Fibroblast of skin of abdomen (primary cell): ENCODE data around the gene KDM5B.

ENCODE experiments used
- DNase-seq: peaks from one replicate; pipeline ENCODE4 v3.0.0-alpha.2; 2013

The KDM5B gene

DNA sequence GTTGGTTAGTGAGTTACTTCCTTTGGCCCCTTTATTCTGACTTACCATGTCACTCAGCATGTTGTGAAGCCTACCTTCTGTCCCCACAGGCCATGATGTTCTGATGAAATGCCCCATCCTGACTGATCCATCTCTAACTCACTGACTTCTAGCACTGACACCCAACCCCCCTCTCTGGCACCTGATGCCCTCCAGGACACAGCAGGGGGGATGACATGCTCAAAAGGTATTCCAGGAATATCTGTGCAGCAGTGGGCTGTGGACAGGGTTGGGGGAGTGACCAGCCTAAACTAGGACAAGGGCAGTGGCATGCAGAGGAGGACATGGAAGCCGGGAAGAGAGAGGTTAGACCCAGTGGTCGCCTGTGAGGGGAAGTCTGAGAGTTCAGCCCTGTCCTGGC, 123.5 kb downstream of the KDM5B start:
- DNase-seq = no peak

DNA sequence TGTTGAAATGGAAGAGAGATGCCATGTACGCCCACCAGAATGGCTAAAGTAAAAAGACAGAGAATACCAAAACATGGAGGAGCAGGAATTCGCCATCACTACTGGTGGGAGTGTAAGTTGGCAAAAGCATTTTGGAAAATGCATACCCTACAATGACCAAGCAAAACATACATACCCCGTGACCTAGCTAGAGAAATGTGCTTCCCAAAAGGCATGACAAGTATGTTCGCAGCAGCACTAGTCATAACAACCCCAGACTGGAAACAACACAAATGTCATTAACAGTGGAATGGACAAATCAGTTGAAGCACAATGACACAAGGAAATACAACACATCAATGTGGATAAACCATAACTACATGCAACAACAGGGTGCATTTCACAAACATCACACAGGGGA, 125.2 kb downstream of the KDM5B start:
- no peak for DNase-seq

DNA sequence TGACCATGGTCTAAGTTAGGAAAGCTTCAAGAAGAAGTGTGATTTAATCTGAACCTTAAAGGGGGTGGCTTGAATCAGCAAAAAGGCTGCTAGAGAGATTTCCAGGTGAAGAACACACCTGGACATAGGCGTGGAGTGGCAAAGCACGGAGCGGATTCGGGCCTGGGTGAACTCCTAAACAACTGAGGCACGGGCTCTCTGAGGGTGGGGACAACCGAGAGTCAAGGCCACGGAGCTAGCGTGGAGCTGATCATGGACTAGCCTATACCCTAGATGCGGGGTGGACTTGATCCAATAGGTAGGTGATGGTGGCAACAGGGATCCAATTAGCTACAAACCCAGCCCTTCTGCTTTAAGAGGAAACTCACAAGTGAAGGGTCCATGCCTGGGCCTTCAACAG, 125.7 kb downstream of the KDM5B start:
- no peak for DNase-seq

- DNase-seq = no peak
Observed at GRCh38 chr1:202681736-202682420, 126.3 kb downstream of the KDM5B start.

DNA sequence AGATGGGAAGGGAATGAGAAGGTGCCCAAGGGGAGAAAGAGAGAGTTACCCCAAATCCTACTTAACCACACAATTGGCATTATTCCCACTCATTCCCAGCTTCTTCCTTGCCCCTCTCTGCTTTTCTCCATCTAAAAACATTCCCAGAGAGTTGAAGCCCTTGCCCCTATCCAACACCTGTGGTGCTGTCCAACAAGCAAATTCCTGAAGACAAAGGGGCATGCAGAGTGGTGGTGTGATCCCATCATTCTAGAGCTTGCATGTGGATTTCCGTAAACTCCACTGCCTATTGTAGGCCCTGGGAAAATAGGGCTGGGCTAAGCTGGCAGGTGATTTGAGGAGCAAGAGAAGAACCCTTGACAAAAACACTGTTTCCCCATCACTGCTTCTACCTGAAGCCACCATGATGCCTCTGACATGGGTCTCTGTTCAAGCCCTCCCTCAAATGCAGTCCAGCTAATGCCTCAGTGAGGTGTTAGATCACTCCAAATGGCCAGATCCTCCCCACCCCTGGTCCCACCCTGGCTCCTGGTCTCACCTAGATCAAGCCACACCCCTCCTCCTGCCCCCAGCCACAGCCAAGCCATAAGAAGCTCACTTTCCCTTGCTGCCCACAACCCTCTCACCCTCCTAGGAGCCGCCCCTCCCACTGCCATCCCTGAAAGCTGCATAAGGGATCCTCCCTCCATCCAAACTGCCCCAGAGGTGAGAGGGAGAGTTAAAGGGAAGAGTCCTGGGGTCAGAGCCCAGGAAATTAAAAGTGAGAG, 127.5 kb downstream of the KDM5B start:
- no peak for DNase-seq

DNA sequence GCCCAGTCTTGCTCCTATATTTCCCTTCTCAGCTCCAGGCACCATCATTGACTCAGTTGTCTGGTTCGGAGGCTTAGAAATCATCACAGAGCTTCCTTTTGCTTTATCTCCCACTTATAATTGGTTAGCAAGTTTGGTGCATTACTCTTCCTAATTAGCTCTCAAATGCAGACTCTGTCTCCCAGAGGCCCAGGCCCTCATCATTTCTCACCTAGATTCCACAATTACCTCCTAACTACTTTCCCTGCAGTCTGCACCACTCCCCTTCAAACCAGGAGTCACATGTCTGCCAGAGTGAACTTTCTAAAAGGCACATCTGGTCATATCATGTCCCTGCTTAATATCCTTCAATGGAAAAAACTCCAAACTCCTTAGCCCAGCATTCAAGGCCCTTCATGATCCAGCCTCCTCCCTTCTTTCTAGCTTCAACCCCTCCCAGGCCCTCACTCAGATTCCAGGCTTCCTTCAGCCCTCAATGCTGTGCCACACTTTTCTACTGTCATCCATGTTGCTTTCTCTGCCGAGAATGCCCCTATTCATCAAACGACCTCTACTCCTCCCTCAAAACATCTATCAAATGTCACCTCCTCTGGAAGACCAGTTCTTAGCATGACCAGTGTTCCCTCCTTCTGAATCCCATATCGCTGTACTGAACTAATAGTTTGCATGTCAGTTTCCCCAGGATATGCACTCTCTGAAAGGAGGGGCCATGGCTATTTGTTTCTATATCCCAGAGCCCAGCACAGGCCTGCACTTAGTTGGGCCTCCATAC, 128.6 kb downstream of the KDM5B start:
- DNase-seq = no peak

DNA sequence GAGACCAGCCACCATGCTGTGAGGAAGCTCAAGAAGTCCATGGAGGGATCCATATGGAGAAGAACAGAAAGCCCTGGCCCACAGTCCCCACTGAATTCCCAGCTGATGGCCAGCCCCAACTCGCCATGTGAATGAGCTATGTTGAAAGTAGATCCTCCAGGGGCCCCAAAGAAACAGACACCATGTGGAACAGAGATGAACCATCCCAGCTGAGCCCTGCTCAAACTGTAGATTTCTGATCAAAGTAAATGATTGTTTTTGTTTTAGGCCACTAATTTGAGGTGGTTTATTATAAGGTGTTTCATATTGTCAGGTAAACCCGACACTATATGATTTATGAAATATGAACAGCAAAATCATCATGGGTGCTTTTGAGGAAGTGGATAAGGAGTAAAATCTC, 130.8 kb downstream of the KDM5B start:
- no peak for DNase-seq
